HepG2 (cell line): ENCODE data around the gene TTC31. TPM values are rescaled to one million over a fixed set of nuclear protein-coding genes. Genes with fewer than 3 reads are reported as not detected.
A peak's percentile ranks its signal among the peaks of the same experiment; 100 is the strongest.

Source experiments
- DMAP1 ChIP-seq: IDR thresholded peaks from 2 replicates; pipeline ENCODE4 v1.6.1; 2016
- HOXA5 ChIP-seq: sonication (generic); formaldehyde crosslinking; IDR thresholded peaks from 2 replicates; pipeline ENCODE4 v1.4.0; 2020; ENCODE audit warnings: missing genetic modification reagents
- MXD4 ChIP-seq: IDR thresholded peaks from 2 replicates; pipeline ENCODE4 v1.6.1; 2016; ENCODE audit warnings: mild to moderate bottlenecking, missing biosample characterization, missing genetic modification reagents
- NCOR1 ChIP-seq: fragments of 200-600 bp; sonication (generic); IDR thresholded peaks from 2 replicates; pipeline ENCODE4 v1.7.0; 2017; ENCODE audit warnings: antibody characterized with exemption, low read length, borderline replicate concordance
- PHF21A ChIP-seq: sonication (generic); formaldehyde crosslinking; IDR thresholded peaks from 2 replicates; pipeline ENCODE4 v1.5.0; 2020; ENCODE audit warnings: mild to moderate bottlenecking, missing genetic modification reagents
- RARA ChIP-seq: IDR thresholded peaks from 2 replicates; pipeline ENCODE4 v1.6.1; 2016; ENCODE audit warnings: missing genetic modification reagents, missing compliant biosample characterization
- SP4 ChIP-seq: sonication (generic); formaldehyde crosslinking; IDR thresholded peaks from 2 replicates; pipeline ENCODE4 v1.8.1; 2023; ENCODE audit warnings: mild to moderate bottlenecking, missing genetic modification reagents
- ZNF264 ChIP-seq: sonication (generic); formaldehyde crosslinking; IDR thresholded peaks from 2 replicates; pipeline ENCODE4 v1.4.0; 2020; ENCODE audit warnings: missing genetic modification reagents
- ZNF292 ChIP-seq: sonication (generic); formaldehyde crosslinking; IDR thresholded peaks from 2 replicates; pipeline ENCODE4 v1.8.1; 2022; ENCODE audit warnings: mild to moderate bottlenecking, low read depth, missing genetic modification reagents, borderline replicate concordance
- ZNF329 ChIP-seq: sonication (generic); formaldehyde crosslinking; IDR thresholded peaks from 2 replicates; pipeline ENCODE4 v1.9.0; 2021; ENCODE audit warnings: low read depth, mild to moderate bottlenecking, missing genetic modification reagents
- ZNF441 ChIP-seq: sonication (generic); formaldehyde crosslinking; IDR thresholded peaks from 2 replicates; pipeline ENCODE4 v1.7.0; 2021; ENCODE audit warnings: missing genetic modification reagents, borderline replicate concordance
- ZNF577 ChIP-seq: sonication (generic); formaldehyde crosslinking; IDR thresholded peaks from 2 replicates; pipeline ENCODE4 v1.4.0; 2020; ENCODE audit warnings: mild to moderate bottlenecking, low read depth, missing genetic modification reagents, borderline replicate concordance
- polyA plus RNA-seq, 8 experiments: library from polyadenylated mRNA; depleted of rRNA in 3 of 8; stranded (reverse) in 7 of 8; unstranded in 1 of 8; fragments of >200 nt; fragmentation: Illumina TruSeq in 4 of 8; extraction: Trizol in 4 of 8; gene quantifications; 2 replicates each; pipeline versions ENCODE4 v1.2.1 to v1.2.3, GENCODE V29; 2011 to 2016; ENCODE audit warnings: low read depth in 4 of 8, missing spikeins in 1 of 8, mixed read lengths in 1 of 8; ENCODE audit not compliant: insufficient read depth in 1 of 8
- total RNA-seq, 5 experiments: library from RNA; depleted of rRNA; stranded (reverse); fragments of >200 nt; fragmentation: Illumina TruSeq; extraction: Trizol; gene quantifications; 2 replicates each; pipeline ENCODE4 v1.2.3, GENCODE V29; 2016; ENCODE audit warnings: low read depth in 1 of 5
- TF ChIP-seq, protein P1 (sequence below): IDR thresholded peaks from 2 replicates; pipeline ENCODE4 v1.6.1; 2012; ENCODE audit warnings: low read length, improper control_type of control experiment
- TF ChIP-seq, protein P2 (sequence below): sonication (generic); formaldehyde crosslinking; IDR thresholded peaks from 2 replicates; pipeline ENCODE4 v1.4.0; 2020; ENCODE audit warnings: missing genetic modification reagents
- TF ChIP-seq, protein P3 (sequence below): sonication (generic); formaldehyde crosslinking; IDR thresholded peaks from 2 replicates; pipeline ENCODE4 v1.9.0; 2022; ENCODE audit warnings: missing genetic modification reagents, mild to moderate bottlenecking, borderline replicate concordance
- TF ChIP-seq, protein P4 (sequence below): sonication (generic); formaldehyde crosslinking; IDR thresholded peaks from 2 replicates; pipeline ENCODE4 v1.4.0; 2020; ENCODE audit warnings: low read depth, missing genetic modification reagents
- TF ChIP-seq, protein P5 (sequence below): sonication (generic); formaldehyde crosslinking; IDR thresholded peaks from 2 replicates; pipeline ENCODE4 v1.4.0; 2020; ENCODE audit warnings: missing genetic modification reagents, low read depth, mild to moderate bottlenecking, borderline replicate concordance

Gene TTC31
- total and polyA plus RNA-seq, 2 of the 13 experiments (the other 11 are each of a cell fraction or from before 2014, with no cell fraction given) = 28.3 to 39.5 TPM

DNA sequence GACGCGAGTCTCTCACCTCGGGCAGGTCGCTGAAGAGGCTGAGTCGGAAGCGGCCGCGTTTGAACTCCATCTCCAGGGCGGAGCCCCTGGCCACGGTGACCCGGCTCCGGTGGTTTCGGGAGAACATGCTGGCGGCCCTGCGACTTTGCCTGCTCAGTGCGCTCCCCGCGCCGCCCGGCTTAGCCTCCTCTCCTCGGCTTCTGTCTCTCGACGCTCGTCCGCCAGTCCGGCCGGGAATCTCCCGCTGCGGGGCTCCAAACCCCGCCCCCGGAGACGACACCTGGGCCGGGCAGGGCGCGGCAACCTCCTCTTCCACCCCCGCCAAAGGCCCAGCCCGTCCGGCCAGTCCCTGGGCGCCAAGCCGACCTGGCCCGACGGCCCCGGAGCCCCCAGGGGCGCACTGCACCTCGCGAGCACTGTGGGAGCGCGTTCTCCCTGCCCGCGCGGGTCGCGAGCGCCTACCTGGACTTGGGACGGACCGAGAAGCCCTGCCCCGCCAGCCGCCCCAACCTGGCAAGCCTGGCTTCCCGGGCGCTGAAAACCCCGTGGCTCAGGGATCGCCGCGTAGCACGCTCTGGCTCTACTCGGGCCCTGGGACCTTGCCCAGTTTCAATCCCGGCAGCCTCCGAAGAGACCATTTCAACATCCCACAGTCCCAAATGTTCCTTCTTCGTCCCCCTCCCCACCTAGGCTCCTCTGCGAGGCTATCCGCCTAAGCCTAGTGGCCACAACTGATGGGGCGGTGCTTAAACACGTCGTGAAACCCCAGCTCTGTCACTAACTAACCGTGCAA, 41.0 kb upstream of the TTC31 start, which contains the start of gene RTKN (continued):
- no peak; the same call in 1 of the 2 replicates for TF ChIP-seq ZNF264 (CRISPR knock-in tag)
- TF ChIP-seq ZNF441 (CRISPR knock-in tag) = peak; percentile 68; the same call in 1 of the 2 replicates
- TF ChIP-seq, protein P1, sequence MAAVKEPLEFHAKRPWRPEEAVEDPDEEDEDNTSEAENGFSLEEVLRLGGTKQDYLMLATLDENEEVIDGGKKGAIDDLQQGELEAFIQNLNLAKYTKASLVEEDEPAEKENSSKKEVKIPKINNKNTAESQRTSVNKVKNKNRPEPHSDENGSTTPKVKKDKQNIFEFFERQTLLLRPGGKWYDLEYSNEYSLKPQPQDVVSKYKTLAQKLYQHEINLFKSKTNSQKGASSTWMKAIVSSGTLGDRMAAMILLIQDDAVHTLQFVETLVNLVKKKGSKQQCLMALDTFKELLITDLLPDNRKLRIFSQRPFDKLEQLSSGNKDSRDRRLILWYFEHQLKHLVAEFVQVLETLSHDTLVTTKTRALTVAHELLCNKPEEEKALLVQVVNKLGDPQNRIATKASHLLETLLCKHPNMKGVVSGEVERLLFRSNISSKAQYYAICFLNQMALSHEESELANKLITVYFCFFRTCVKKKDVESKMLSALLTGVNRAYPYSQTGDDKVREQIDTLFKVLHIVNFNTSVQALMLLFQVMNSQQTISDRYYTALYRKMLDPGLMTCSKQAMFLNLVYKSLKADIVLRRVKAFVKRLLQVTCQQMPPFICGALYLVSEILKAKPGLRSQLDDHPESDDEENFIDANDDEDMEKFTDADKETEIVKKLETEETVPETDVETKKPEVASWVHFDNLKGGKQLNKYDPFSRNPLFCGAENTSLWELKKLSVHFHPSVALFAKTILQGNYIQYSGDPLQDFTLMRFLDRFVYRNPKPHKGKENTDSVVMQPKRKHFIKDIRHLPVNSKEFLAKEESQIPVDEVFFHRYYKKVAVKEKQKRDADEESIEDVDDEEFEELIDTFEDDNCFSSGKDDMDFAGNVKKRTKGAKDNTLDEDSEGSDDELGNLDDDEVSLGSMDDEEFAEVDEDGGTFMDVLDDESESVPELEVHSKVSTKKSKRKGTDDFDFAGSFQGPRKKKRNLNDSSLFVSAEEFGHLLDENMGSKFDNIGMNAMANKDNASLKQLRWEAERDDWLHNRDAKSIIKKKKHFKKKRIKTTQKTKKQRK = no peak
- TF ChIP-seq, protein P2, sequence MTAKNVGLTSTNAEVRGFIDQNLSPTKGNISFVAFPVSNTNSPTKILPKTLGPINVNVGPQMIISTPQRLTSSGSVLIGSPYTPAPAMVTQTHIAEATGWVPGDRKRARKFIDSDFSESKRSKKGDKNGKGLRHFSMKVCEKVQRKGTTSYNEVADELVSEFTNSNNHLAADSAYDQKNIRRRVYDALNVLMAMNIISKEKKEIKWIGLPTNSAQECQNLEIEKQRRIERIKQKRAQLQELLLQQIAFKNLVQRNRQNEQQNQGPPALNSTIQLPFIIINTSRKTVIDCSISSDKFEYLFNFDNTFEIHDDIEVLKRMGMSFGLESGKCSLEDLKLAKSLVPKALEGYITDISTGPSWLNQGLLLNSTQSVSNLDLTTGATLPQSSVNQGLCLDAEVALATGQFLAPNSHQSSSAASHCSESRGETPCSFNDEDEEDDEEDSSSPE (CRISPR knock-in tag) = peak; percentile 73; the same call in 1 of the 2 replicates
- 0 out of 2 replicates have a peak, but pooled peaks have one; percentile 80 for TF ChIP-seq ZNF577 (CRISPR knock-in tag)
- peak; percentile 44; the same call in 1 of the 2 replicates for TF ChIP-seq RARA (CRISPR knock-in tag)
- TF ChIP-seq HOXA5 (CRISPR knock-in tag) = 0 out of 2 replicates have a peak, but pooled peaks have one; percentile 83
- TF ChIP-seq ZNF292 (CRISPR knock-in tag) = no peak; the same call in 1 of the 2 replicates
- TF ChIP-seq, protein P3, sequence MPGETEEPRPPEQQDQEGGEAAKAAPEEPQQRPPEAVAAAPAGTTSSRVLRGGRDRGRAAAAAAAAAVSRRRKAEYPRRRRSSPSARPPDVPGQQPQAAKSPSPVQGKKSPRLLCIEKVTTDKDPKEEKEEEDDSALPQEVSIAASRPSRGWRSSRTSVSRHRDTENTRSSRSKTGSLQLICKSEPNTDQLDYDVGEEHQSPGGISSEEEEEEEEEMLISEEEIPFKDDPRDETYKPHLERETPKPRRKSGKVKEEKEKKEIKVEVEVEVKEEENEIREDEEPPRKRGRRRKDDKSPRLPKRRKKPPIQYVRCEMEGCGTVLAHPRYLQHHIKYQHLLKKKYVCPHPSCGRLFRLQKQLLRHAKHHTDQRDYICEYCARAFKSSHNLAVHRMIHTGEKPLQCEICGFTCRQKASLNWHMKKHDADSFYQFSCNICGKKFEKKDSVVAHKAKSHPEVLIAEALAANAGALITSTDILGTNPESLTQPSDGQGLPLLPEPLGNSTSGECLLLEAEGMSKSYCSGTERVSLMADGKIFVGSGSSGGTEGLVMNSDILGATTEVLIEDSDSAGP (CRISPR knock-in tag) = peak; percentile 90; the same call in 1 of the 2 replicates
- TF ChIP-seq, protein P4, sequence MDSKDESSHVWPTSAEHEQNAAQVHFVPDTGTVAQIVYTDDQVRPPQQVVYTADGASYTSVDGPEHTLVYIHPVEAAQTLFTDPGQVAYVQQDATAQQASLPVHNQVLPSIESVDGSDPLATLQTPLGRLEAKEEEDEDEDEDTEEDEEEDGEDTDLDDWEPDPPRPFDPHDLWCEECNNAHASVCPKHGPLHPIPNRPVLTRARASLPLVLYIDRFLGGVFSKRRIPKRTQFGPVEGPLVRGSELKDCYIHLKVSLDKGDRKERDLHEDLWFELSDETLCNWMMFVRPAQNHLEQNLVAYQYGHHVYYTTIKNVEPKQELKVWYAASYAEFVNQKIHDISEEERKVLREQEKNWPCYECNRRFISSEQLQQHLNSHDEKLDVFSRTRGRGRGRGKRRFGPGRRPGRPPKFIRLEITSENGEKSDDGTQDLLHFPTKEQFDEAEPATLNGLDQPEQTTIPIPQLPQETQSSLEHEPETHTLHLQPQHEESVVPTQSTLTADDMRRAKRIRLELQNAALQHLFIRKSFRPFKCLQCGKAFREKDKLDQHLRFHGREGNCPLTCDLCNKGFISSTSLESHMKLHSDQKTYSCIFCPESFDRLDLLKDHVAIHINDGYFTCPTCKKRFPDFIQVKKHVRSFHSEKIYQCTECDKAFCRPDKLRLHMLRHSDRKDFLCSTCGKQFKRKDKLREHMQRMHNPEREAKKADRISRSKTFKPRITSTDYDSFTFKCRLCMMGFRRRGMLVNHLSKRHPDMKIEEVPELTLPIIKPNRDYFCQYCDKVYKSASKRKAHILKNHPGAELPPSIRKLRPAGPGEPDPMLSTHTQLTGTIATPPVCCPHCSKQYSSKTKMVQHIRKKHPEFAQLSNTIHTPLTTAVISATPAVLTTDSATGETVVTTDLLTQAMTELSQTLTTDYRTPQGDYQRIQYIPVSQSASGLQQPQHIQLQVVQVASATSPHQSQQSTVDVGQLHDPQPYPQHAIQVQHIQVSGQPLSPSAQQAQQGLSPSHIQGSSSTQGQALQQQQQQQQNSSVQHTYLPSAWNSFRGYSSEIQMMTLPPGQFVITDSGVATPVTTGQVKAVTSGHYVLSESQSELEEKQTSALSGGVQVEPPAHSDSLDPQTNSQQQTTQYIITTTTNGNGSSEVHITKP (CRISPR knock-in tag) = peak; percentile 74
- peak; percentile 26; the same call in 1 of the 2 replicates for TF ChIP-seq SP4 (CRISPR knock-in tag)
- TF ChIP-seq ZNF329 = peak; percentile 46; the same call in 1 of the 2 replicates
- TF ChIP-seq, protein P5, sequence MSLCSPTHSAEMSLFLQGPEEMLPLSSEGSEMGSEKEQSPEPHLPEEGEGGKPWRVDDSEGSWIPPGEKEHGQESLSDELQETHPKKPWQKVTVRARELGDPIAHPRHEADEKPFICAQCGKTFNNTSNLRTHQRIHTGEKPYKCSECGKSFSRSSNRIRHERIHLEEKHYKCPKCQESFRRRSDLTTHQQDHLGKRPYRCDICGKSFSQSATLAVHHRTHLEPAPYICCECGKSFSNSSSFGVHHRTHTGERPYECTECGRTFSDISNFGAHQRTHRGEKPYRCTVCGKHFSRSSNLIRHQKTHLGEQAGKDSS = peak; percentile 93; the same call in 1 of the 2 replicates
- peak; percentile 74 for TF ChIP-seq DMAP1 (CRISPR knock-in tag)
- peak; percentile 83 for TF ChIP-seq PHF21A (CRISPR knock-in tag)
- no peak; the same call in 1 of the 2 replicates for TF ChIP-seq NCOR1
- peak; percentile 55; the same call in 1 of the 2 replicates for TF ChIP-seq MXD4
